Cerebellar cortex (tissue), 1 donor: ENCODE data around the gene DDX28.
A peak's percentile ranks its signal among the peaks of the same experiment; 100 is the strongest.
"Not testable (repeated sequence)": the region's sequence is repeated elsewhere in the genome, so short reads cannot be mapped to it uniquely, and the experiment has no call there.

Experiments
- DNase-seq: peaks from one replicate; pipeline ENCODE4 v3.0.0-alpha.2; 2015; ENCODE audit warnings: low spot score

Gene DDX28

DNA sequence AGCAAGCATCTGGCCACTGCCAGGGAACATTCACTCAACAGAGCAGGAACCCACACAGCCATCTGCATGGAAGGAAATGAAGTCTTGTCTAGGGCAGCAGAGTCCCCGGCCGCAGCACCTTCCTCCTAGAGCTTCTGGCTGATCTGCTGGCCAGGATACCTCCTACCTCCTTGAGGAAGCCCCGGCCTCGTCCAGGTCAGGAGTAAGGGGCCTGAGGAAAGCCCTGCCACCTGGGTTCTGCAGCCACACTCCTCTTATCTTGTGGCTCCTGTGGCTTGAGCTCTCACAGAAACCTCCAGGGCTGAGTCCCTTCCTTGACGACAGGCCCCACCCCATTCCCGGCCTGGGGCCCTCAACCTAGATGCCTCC is 29.0 kb downstream of the DDX28 start:
- not testable (repeated sequence) for DNase-seq

DNA sequence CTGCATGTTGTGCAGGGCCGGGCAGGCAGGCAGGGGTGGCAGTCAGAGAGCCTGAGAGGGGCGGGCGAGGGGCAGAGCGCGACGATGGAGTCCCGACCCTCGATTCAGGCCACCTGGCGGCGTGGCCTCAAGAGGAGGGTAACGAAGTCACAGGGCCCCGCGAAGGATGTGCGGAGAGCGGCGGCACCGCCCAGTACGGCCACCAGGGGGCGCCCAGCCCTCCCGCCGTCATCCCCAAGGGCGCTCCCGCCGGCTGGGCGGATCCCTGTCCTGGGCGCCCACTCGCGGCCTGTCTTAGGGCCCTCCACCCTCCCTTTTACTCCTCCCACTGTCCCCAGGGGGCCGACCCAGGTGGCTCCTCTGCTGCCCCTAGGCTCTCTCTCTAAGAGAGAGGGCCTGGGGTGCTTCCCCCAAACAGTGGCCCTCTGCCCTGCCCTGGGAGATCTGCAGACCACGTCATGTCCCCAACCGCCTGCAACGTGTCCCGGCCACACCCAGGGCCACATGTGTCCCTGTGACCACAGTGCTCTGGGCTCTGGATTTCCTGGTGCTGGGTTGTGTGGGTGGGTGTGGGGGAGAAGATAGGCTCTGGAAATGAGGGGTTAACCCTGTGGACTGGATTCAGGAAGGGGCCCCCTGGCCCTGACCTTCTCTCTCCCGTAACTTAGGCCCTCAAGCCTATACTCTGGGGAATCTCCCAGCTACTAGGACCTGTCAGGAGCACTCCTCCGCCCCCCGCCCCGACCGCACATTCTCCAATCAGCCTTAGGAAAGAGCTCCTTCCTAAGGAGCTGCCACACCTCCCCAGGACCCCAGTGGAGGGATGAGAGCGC is 29.6 kb downstream of the DDX28 start:
- DNase-seq, result peak; percentile 43

DNA sequence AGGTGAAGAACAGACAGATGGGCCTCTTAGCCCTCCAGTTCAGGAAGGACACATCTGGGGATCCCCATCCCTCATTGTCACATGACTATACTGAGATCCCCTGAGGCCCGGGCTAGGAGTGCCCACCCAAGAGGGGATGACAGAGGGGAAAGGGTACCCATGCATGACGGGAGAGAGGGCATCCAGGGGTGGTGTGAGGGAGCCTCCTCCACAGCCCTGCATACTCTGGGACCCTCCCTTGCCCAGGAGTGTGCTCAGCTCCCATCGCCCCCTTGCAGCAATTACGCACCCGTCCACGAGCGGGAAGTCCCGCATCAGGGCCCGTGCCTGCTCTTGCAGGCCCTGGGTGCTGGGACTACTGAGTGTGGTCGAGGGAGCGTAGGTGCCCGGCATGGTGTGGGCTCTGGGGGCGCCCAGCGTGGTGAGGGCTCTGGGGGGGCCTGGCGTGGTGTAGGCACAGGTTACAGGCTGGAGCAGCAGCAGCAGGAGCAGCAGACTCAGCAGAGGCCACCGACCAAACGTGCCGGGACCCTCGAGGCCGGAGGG is 30.3 kb downstream of the DDX28 start:
- DNase-seq, result no peak

DNA sequence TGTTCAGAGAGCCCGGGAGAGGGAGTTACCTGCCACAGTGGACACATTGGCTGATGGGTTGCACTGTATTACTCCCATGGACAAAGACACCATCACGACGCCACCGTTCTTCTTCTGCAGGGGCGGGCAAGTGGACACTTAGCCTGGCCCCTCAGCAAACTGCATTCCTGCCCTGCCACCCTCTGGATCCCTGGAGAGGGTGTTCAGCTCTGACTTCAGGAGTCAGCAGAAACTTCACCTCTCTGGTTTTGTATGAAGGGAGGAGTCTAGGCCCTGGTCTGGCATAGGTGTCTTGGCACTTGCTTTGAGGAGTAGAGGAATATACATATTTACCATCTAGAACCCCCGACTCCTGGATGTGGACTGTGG is 33.0 kb downstream of the DDX28 start:
- no peak for DNase-seq

DNA sequence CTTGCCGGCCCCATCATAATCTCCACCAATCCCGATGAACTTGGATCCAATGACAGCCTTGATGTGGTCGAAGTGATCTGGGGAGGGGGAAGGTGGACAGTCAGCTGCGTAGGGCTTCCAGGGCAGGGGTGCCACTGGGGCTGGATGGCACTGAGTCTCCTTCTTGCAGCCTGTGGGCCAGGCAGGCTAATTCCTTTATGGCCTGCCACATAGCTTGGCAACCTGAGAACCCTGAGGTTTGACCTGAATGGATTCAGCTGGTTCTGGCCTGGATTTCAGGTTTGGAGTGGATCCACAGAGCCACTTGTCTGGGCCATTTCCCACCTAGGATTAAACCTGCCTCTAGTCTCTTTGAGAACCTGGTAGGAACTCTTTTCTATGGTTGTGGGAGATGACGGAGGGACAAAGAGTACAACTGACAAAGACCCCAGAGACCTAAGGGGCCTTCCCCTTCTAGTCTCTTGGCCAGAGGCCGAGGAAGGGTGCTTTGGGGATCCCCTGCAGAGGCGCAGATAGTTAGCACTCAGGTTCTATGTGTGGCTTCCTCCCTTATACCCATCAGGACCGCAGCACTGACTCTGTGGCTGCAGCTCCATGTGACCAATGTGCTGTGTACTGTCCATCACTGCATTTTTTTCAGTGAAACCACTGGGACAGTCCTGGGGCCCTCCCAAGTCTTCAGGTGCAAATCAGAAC is 33.6 kb downstream of the DDX28 start:
- DNase-seq, result no peak

DNA sequence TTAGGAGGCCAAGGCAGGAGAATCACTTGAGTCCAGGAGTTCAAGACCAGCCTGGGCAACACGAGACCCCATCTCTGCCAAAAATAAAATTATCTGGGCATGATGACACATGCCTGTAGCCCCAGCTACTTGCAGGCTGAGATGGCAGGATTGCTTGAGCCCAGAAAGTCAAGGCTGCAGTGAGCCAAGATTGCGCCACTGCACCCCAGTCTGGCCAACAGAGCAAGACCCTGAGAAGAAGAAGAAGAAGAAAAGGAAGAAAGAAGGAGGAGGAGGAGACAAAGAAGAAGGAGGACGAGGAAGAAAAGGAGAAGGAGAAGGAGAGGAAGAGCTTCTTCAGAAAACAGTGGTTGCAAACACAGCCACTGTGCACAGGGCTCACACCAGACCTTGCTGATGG is 34.4 kb downstream of the DDX28 start:
- DNase-seq, result no peak

DNA sequence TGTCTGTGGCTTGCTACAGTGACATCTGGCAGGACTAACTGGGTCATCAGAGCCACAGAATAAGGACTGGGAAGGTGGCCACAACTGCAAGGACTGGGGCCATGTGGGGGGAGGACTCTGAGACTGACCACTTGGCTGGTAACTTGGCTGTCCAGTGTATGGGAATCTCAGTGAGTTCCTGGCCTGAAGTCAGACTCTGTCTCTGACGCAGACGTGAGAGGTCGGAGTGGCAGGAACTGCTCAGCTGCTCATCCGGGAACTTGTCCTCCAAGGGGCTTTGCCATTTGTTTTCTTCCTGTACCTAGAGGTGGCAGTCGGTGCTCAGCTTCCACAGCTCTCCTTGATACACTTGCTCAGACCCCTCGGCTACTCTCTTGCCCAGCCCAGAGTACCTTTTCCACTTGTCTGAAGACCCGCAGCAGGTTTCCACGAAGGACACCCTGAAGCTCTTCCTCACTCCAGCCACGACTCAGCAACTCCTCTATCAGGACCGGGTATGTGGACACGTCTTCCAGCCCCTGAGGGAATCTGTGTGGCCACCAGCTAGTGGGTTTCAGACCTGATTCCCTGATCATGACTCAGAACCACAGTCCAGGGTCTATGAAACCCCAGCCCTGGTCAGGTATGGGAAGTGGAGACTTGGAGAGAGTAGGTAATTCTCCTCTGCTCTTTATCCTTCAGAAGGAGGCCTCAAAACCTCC is 35.4 kb downstream of the DDX28 start:
- no peak for DNase-seq

DNA sequence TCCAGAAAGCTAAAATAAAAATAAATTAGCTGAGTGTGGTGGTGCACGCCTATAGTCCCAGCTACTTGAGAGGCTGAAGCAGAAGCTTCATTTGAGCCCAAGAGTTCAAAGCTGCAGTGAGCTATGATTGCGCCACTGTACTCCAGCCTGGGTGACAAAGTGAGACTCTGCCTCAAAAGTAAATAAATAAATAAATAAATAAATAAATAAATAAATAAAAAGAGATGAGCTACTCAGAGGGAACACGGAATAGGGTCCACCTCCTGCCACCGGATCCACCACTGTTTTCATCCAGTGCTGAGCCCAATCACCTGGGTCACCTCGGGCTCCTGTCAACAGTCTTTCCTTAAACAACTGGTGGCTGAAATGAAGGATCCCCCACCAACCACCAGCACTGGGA is 36.1 kb downstream of the DDX28 start:
- DNase-seq, result no peak

DNA sequence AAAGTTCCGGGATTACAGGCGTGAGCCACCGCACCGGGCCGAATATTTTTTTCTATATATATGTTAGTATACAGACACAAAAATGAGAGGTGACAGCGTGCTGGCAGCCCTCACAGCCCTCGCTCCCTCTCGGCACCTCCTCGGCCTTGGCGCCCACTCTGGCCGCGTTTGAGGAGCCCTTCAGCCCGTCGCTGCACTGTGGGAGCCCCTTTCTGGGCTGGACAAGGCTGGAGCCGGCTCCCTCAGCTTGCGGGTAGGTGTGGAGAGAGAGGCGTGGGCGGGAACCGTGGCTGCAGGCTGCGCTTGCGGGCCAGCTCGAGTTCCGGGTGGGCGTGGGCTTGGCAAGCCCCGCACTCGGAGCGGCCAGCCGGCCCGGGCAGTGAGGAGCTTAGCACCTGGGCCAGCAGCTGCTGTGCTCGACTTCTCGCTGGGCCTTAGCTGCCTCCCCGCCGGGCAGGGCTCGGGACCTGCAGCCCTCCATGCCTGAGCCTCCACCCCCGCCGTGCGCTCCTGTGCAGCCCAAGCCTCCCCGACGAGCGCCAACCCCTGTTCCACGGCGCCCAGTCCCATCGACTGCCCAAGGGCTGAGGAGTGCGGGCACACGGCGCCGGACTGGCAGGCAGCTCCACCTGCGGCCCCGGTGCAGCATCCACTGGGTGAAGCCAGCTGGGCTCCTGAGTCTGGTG is 40.9 kb downstream of the DDX28 start:
- no peak for DNase-seq

DNA sequence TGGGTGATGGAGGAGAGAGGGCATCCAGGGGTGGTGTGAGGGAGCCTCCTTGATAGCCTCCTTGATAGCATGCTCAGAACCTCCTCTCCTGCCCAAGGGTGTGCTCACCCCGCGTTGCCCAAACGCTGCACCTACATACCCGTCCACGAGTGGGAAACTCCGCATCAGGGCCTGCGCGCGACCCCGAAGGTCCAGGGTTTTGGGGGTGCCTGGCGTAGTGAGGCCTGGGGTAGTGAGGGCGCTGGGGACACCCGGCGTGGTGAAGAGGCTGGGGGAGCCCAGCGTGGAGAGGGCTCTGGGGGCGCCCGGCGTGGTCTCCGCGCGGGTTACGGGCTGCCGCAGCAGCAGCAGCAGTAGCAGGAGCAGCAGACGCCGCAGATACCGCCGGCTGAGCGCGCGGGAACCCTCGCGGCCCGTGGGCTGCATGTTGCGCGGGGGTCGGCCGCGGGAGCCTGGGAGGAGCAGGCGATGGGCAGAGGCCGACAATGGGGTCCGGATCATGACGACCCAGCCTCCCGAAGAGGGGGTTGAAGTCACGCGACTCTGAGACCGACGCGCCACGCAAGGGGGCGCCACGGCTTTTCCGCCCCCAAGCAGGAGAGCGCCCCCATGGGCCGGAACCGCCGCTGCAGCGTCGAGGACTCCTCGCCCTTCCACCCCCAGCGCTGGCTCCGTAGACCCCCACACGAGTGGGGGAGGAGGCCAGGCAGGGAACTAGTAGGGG is 42.9 kb downstream of the DDX28 start, which contains the start of gene DPEP3:
TSS of gene DPEP3 (minus strand) at position 545 of the 724 bp plus-strand sequence. CDS start at position 426, 119 bp downstream.
- DNase-seq, result no peak

DNA sequence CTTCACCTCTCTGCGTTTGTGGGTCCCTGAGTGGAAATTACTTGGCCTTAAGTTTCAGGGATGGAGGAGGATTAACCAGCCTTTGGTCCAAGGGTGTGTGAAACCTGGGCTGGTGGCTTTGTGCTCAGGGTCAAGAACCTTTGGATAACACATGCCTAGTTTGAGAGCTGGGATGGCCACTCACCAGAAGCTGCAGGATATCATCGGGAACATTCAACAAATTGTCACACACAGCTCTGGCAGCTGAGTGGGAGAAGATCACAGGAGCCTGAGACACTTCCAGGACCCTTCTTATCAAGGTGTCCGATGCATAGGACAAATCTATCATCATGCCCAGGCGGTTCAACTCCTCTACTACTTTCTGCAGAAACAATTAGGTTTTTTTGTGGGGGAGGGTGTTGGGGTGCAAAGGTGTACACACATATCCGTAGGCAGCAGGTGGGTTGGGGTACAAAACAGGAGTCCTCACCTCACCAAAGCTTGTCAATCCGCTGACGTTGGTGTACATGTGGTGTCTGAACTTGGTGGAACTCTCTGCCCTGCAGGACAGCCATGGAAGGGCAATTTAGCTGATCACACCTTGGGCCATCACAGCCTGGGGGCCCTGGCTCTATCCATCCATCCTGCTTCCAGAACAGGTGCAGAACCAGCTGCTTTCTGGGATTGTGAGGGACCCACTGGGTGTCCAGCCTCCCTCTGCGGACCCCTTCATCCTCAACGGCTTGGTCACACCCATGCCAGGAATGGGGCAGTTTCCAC is 45.4 kb downstream of the DDX28 start:
- DNase-seq, result no peak

DNA sequence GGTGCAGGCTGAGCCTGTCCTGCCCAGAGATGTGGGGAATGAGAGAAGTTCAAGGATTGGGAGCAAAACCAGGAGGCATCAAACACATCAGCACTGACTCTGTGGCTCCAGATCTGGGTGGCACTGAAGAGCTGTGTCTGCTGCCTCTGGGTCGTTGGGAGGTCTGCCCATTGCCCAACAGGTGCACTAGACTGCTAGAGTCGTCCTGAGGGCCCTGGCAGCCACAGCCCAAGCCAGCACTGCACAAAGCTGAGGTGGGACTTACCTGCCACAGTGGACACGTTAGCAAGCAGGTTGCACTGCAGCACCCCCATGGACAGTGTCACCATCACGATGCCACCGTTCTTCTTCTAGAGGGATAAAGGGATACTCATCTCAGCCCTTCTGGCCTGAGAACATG is 46.0 kb downstream of the DDX28 start:
- no peak for DNase-seq

DNA sequence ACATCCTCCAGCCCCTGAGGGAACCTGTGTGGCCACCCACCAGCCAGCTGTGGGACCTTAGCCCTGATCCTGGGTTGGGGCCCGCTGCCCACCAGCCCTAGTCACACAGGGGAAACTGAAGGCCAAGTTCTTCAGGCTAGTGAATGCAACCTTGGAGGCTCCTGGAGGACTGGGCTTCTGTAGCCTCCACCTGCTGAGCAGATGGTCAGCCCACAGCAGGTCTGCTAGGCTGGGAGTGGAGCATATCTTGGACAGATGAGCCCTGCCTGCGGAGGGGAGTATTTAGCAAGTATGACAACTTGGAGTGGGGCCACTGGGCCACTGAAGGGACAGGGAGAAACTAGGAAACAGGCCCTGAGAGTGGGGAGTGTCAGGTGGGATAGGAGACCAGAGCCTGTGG is 46.8 kb downstream of the DDX28 start:
- no peak for DNase-seq

DNA sequence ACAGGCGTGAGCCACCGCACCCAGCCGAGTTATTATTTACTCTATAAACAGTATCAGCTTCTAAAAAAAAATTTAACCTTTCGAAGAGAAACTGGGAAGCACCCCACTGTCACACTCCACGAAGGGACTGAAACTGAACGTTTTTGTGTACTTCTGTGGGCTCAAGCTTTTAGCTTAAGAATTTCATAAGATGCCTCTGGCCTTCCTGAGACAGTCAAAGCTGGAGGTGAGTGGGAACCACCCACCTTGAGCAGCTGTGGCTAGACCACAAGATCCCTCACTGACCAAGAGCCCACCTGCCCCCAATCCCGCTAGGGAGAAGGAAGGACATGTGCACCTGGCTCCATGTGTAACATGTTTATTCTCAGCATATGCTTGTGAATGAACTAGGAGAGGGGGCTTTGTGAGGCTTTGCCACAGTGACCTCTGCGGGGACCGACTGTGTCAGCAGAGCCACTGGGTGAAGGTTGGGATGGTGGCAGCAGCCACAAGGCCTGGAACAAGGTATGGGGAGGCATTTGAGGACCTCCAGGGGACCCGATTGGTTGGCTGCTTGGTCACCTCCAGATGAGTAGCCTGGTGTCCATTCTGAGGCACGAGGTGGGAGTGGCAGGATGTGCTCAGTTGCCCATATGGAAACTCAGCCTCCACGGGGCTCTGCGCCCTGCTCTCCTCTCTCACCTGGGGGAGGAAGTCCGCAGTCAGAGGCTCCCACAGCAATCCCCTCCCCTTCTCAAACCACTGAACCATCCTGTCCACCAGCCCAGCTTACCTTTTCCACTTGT is 47.5 kb downstream of the DDX28 start:
- no peak for DNase-seq

DNA sequence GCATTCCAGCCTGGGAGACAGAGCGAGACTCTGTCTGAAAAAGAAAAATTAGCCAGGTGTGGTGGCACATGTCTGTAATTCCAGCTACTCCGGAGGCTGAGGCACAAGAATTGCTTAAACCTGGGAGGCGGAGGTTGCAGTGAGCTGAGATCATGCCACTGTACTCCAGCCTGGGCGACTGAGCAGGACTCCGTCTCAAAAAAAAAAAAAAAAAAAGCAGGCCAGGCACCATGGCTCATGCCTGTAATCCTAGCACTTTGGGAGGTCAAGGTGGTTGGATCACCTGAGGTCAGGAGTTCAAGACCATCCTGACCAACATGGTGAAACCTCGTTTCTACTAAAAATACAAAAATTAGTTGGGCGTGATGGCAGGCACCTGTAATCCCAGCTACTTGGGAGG is 50.7 kb downstream of the DDX28 start:
- DNase-seq, result not testable (repeated sequence)

DNA sequence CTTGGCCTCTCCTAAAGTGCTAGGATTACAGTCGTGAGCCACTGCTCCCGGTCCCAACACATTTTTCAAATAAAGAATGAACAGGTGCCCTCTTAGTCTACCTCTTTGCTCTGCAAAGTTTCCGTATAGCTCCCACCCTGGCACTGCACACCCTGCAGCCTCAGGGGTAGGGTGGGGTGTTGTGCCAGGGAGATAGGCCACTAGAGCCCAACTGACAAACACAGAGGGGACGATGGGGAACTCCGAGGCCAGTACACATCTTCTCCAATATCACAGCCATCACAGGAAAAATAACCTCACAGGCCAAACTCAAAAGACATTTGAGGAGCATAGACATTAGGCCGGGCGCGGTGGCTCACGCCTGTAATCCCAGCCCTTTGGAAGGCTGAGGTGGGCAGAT is 51.9 kb downstream of the DDX28 start:
- DNase-seq, result no peak
